Tibial nerve (tissue), 4 donors: ENCODE measurements around the gene CDK5R2. TPM values are rescaled to one million over a fixed set of nuclear protein-coding genes. Genes with fewer than 3 reads are reported as not detected.

ENCODE experiments used
- DNase-seq, 2 donors: peaks; one replicate each; pipeline ENCODE4 v3.0.0-alpha.2; 2019; ENCODE audit warnings: low spot score in 2 of 2
- H3K27ac ChIP-seq, 4 donors: fragments of 200-600 bp; sonication (generic) in 3 of 4; one replicate each; pipeline ENCODE4 v1.5.1; 2017 to 2019; ENCODE audit warnings: mild to moderate bottlenecking in 1 of 4
- H3K27me3 ChIP-seq, 2 donors: fragments of 200-600 bp; sonication (generic) in 1 of 2; one replicate each; pipeline versions ENCODE4 v1.5.1 to v1.6.0; 2017 to 2019
- H3K36me3 ChIP-seq, 3 donors: fragments of 200-600 bp; sonication (generic); one replicate each; pipeline ENCODE4 v1.5.1; 2018 to 2019
- H3K4me1 ChIP-seq, 4 donors: fragments of 200-600 bp; sonication (generic) in 3 of 4; one replicate each; pipeline ENCODE4 v1.5.1; 2017 to 2019
- H3K4me3 ChIP-seq, 4 donors: fragments of 200-600 bp; sonication (generic) in 3 of 4; one replicate each; pipeline ENCODE4 v1.5.1; 2017 to 2019; ENCODE audit warnings: mild to moderate bottlenecking in 1 of 4, moderate library complexity in 1 of 4
- H3K9me3 ChIP-seq, 4 donors: fragments of 200-600 bp; sonication (generic) in 3 of 4; one replicate each; pipeline ENCODE4 v1.5.1; 2017 to 2019
- CTCF ChIP-seq, 5 experiments: fragments of 200-600 bp in 3 of 5; fragments of 450-650 bp in 2 of 5; sonication (generic) in 3 of 5; IDR thresholded peaks; one replicate each; pipeline ENCODE4 v1.5.1; 2016 to 2019; ENCODE audit warnings: antibody characterized with exemption in 5 of 5, mild to moderate bottlenecking in 3 of 5, moderate library complexity in 2 of 5
- EP300 ChIP-seq, 2 donors: sonication (generic); formaldehyde crosslinking; IDR thresholded peaks; one replicate each; pipeline ENCODE4 v1.6.1; 2017; ENCODE audit warnings: antibody characterized with exemption in 2 of 2, mild to moderate bottlenecking in 1 of 2
- POLR2A ChIP-seq, 2 donors: fragments of 450-650 bp; IDR thresholded peaks; one replicate each; pipeline ENCODE4 v1.6.1; 2017; ENCODE audit warnings: antibody characterized with exemption in 2 of 2, mild to moderate bottlenecking in 2 of 2, moderate library complexity in 2 of 2
- WGBS, 2 donors: methylation state at CpG; one replicate each; pipeline ENCODE4 v1.1.5; 2018; 5-methylcytosine and 5-hydroxymethylcytosine counted together
- total RNA-seq, 4 donors: library from RNA; depleted of rRNA; stranded (reverse); fragments of >200 nt; gene quantifications; one replicate each; pipeline ENCODE4 v1.1.0, GENCODE V29; 2016

The CDK5R2 gene
- total RNA-seq, 4 donors from 2014 or later, result not detected

DNA sequence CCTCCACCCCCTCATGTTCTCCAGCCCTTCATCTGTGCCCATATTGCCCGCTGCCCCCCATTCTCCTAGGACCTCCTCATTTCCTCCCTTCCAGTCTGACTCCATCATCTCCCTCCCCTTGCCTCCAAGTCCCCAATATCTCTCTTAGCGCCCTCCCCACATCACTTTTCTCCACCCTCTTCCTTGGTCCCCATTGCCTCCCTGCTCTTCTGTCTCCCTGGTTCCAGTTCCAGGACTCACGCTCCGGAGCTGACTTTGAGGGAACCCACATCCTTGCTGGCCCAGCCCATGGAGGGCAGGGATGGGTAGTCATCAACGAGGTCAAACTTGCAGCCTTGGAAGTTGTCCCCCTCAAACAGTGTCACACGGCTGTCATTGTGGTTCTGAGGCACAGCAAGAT is 31.1 kb downstream of the CDK5R2 start:
- Histone ChIP-seq H3K9me3 (no peaks in the 10 kb centered on the region), H3K4me3 (no peak overlapping the region), H3K4me1 (peaks cover 0 to 28% (median 13%) of the 10 kb centered on the region in 4 donors), H3K27me3 (peaks cover 2 to 100% of the 10 kb centered on the region in 2 donors), H3K27ac (no peak overlapping the region), H3K36me3 (no peaks in the 10 kb centered on the region)
- WGBS, 2 donors, result 8 to 9% methylated on average over 6 of the region's 6 CpGs
- DNase-seq, result no peak
- TF ChIP-seq POLR2A (IDR thresholded peaks at IDR 0.05), result no peak
- no peak for TF ChIP-seq CTCF (IDR thresholded peaks at IDR 0.05)
- no peak for TF ChIP-seq EP300 (IDR thresholded peaks at IDR 0.05)

DNA sequence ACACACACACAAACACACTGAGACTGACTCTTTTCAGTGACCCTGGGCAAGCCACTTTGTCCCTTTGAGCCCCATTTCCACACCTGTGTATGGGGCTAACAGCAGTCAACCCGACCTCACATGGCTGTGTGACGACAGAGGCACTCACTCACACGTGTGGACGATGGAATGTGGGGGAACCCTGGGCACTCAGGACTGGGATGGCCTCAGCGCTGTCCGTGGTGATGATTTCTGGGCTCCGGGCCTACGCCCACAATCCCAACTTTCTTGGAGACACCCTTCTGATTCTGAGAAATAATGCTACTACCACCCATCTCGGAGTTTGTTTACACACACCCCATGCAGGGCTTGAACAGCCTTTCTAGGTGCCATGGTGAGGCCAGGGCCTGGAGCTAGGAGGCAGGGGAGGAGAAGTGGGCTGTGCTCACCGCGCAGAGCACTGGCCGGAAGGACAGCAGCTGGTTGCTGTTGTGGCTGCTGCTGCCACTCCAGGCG is 32.3 kb downstream of the CDK5R2 start:
- H3K27me3 ChIP-seq, result peaks cover 2 to 100% of the 10 kb centered on the region in 2 donors
- no peaks in the 10 kb centered on the region for H3K36me3 ChIP-seq
- TF ChIP-seq POLR2A (IDR thresholded peaks at IDR 0.05), result no peak
- no peak for TF ChIP-seq EP300 (IDR thresholded peaks at IDR 0.05)
- WGBS, 2 donors, result 2 to 3% methylated on average over 13 of the region's 13 CpGs
- H3K4me3 ChIP-seq, result no peak overlapping the region
- no peaks in the 10 kb centered on the region for H3K9me3 ChIP-seq
- no peak overlapping the region for H3K27ac ChIP-seq
- no peak for DNase-seq
- H3K4me1 ChIP-seq, result peaks cover 0 to 34% (median 16%) of the 10 kb centered on the region in 4 donors

- no peak for DNase-seq
- TF ChIP-seq EP300 (IDR thresholded peaks at IDR 0.05) (no peak), CTCF (IDR thresholded peaks at IDR 0.05) (no peak), POLR2A (IDR thresholded peaks at IDR 0.05) (no peak)
- no peak overlapping the region for H3K4me3 ChIP-seq
- peaks cover 0 to 34% (median 16%) of the 10 kb centered on the region in 4 donors for H3K4me1 ChIP-seq
- no peak overlapping the region for H3K27ac ChIP-seq
- no peaks in the 10 kb centered on the region for H3K36me3 ChIP-seq
- H3K27me3 ChIP-seq, result peaks cover 2 to 100% of the 10 kb centered on the region in 2 donors
- H3K9me3 ChIP-seq, result no peaks in the 10 kb centered on the region
- 0 to 8% methylated on average over 7 of the region's 7 CpGs for WGBS, 2 donors
These were observed 32.7 kb downstream of the CDK5R2 start for GRCh38 chr2:218992196-218992595.

DNA sequence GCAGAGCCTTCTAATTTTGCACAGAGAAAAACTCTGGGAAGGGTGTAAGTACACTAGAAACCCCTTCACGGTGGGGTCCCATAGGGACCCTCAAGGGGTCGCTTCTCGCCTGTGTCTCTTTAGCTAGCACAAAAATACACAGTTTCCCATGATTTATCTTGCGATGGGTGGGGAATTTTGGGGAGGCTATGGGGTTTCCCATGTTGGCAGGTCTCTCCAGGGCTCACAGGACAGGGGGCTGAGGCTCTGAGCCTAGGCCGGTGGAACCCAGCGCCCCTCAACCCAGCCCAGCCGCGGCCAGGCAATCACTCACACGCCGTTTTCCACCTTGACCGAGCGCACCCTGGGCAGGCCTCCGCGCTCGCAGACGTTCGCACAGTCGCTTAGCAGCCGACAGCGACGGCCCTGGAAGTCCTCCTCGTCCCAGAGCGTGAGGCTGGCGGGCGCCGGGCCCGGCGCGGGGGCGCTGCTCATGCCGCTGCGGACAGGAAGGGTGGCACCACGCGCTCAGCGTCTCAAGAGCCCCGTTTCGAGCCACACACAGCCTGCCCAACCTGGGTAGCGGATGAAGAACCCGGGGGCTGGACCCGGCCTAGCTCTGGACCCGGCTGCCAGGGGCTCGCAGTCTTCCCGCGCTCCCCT is 33.4 kb downstream of the CDK5R2 start:
- WGBS, 2 donors, result 3 to 9% methylated on average over 4 to 23 of the region's 44 CpGs
- H3K9me3 ChIP-seq, result no peaks in the 10 kb centered on the region

More for the DNA sequence above, 33.4 kb downstream of the CDK5R2 start:
- DNase-seq, result no peak
- Histone ChIP-seq H3K4me1 (peaks cover 0 to 34% (median 16%) of the 10 kb centered on the region in 4 donors), H3K36me3 (no peaks in the 10 kb centered on the region), H3K4me3 (peak overlapping the region; percentile 0 to 48 (median 36)), H3K27me3 (peaks cover 2 to 99% of the 10 kb centered on the region in 2 donors), H3K27ac (no peak overlapping the region)
- TF ChIP-seq POLR2A (IDR thresholded peaks at IDR 0.05) (no peak), EP300 (IDR thresholded peaks at IDR 0.05) (no peak), CTCF (IDR thresholded peaks at IDR 0.05) (no peak)
